MM.1S (cell line): ENCODE measurements around the gene ZFP36L1.

Experiments used
- DNase-seq: peaks from one replicate; pipeline ENCODE4 v3.0.0-alpha.2; 2015
- H2AFZ ChIP-seq: fragments of 300-600 bp; sonication (generic); 2 replicates; pipeline ENCODE4 v1.6.0; 2016; ENCODE audit warnings: antibody characterized with exemption, low read length
- H3F3A ChIP-seq: fragments of 300-600 bp; sonication (generic); 2 replicates; pipeline ENCODE4 v1.6.1; 2016; ENCODE audit warnings: mild to moderate bottlenecking, antibody characterized with exemption, low read length, moderate library complexity, mixed read lengths; ENCODE audit not compliant: insufficient read depth
- H3K27ac ChIP-seq: fragments of 300-600 bp; sonication (generic); 2 replicates; pipeline ENCODE4 v1.5.1; 2016; ENCODE audit warnings: mild to moderate bottlenecking, low read length
- H3K27me3 ChIP-seq: fragments of 300-600 bp; sonication (generic); replicated peaks from 2 replicates; pipeline ENCODE4 v1.6.0; 2016; ENCODE audit warnings: low read length; ENCODE audit not compliant: insufficient read depth
- H3K36me3 ChIP-seq: fragments of 300-600 bp; sonication (generic); replicated peaks from 2 replicates; pipeline ENCODE4 v1.6.1; 2016; ENCODE audit warnings: mild to moderate bottlenecking, low read length, mixed read lengths; ENCODE audit not compliant: insufficient read depth
- H3K4me1 ChIP-seq: fragments of 300-600 bp; sonication (generic); 2 replicates; pipeline ENCODE4 v1.6.1; 2016; ENCODE audit warnings: low read length, mixed read lengths
- H3K4me2 ChIP-seq: fragments of 300-600 bp; sonication (generic); 2 replicates; pipeline ENCODE4 v1.6.0; 2016; ENCODE audit warnings: low read depth, low read length
- H3K4me3 ChIP-seq: fragments of 300-600 bp; sonication (generic); 2 replicates; pipeline ENCODE4 v1.5.1; 2016; ENCODE audit warnings: low read length, mixed read lengths
- H3K79me2 ChIP-seq: fragments of 300-600 bp; sonication (generic); 2 replicates; pipeline ENCODE4 v1.6.1; 2016; ENCODE audit warnings: mixed run types, low read length, mixed read lengths
- H3K9ac ChIP-seq: fragments of 300-600 bp; sonication (generic); 2 replicates; pipeline ENCODE4 v1.6.1; 2016; ENCODE audit warnings: low read length, mixed read lengths
- H3K9me2 ChIP-seq: fragments of 300-600 bp; sonication (generic); replicated peaks from 2 replicates; pipeline ENCODE4 v1.6.1; 2016; ENCODE audit warnings: mild to moderate bottlenecking, low read length, mixed read lengths; ENCODE audit not compliant: insufficient read depth
- H3K9me3 ChIP-seq: fragments of 300-600 bp; sonication (generic); replicated peaks from 2 replicates; pipeline ENCODE4 v1.6.1; 2016; ENCODE audit warnings: mild to moderate bottlenecking, low read length, mixed read lengths; ENCODE audit not compliant: insufficient read depth
- H4K20me1 ChIP-seq: fragments of 300-600 bp; sonication (generic); 2 replicates; pipeline ENCODE4 v1.6.1; 2016; ENCODE audit warnings: mild to moderate bottlenecking, low read length, moderate library complexity, mixed read lengths; ENCODE audit not compliant: insufficient read depth
- EZH2 ChIP-seq: fragments of 300-600 bp; sonication (generic); optimal IDR thresholded peaks from 2 replicates; pipeline ENCODE3; 2017; ENCODE audit warnings: low read depth, mild to moderate bottlenecking, antibody characterized with exemption, low read length, mixed read lengths
- EZH2phosphoT487 ChIP-seq: fragments of 300-600 bp; sonication (generic); IDR thresholded peaks from 2 replicates; pipeline ENCODE4 v1.6.1; 2018; ENCODE audit warnings: antibody characterized with exemption, low read length
- TF ChIP-seq, protein P1 (sequence below): fragments of 300-600 bp; sonication (generic); IDR thresholded peaks from 2 replicates; pipeline ENCODE4 v1.5.1; 2016; ENCODE audit warnings: antibody characterized with exemption, low read length, mixed read lengths

Gene ZFP36L1

DNA sequence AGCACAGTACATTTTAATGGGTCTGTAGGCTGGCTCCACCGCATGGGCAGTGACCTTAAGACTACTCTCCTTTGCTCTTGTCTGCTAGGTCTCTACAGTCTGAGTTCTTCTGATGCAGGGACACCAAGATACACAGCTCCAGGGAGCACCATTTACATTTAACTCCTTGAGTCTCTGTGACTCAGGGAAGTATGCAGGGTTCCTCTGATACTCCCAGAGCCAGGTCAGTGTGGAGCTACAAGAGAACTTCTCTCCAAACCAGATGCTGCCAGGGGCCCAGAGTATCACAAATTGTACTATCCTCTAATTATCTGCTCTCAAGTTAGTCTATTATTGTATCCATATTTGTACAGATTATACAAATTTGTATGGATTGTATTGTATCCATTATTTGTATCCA is 15.2 kb downstream of the ZFP36L1 start:
- DNase-seq, result no peak
- no peak overlapping the region for H2AFZ ChIP-seq
- H3K4me3 ChIP-seq, result no peak overlapping the region
- H3K4me1 ChIP-seq, result no peaks in the 10 kb centered on the region
- TF ChIP-seq EZH2, result no peak
- TF ChIP-seq, protein P1, sequence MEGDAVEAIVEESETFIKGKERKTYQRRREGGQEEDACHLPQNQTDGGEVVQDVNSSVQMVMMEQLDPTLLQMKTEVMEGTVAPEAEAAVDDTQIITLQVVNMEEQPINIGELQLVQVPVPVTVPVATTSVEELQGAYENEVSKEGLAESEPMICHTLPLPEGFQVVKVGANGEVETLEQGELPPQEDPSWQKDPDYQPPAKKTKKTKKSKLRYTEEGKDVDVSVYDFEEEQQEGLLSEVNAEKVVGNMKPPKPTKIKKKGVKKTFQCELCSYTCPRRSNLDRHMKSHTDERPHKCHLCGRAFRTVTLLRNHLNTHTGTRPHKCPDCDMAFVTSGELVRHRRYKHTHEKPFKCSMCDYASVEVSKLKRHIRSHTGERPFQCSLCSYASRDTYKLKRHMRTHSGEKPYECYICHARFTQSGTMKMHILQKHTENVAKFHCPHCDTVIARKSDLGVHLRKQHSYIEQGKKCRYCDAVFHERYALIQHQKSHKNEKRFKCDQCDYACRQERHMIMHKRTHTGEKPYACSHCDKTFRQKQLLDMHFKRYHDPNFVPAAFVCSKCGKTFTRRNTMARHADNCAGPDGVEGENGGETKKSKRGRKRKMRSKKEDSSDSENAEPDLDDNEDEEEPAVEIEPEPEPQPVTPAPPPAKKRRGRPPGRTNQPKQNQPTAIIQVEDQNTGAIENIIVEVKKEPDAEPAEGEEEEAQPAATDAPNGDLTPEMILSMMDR, result no peak
- TF ChIP-seq EZH2phosphoT487, result no peak
- H3K27ac ChIP-seq, result no peak overlapping the region
- H3K9me2 ChIP-seq, result no peaks in the 10 kb centered on the region
- no peak overlapping the region for H3K4me2 ChIP-seq
- no peaks in the 10 kb centered on the region for H4K20me1 ChIP-seq
- H3K27me3 ChIP-seq, result no peaks in the 10 kb centered on the region
- no peaks in the 10 kb centered on the region for H3K9me3 ChIP-seq
- no peaks in the 10 kb centered on the region for H3K36me3 ChIP-seq
- H3K9ac ChIP-seq, result no peak overlapping the region
- H3F3A ChIP-seq, result no peaks in the 10 kb centered on the region
- no peaks in the 10 kb centered on the region for H3K79me2 ChIP-seq

DNA sequence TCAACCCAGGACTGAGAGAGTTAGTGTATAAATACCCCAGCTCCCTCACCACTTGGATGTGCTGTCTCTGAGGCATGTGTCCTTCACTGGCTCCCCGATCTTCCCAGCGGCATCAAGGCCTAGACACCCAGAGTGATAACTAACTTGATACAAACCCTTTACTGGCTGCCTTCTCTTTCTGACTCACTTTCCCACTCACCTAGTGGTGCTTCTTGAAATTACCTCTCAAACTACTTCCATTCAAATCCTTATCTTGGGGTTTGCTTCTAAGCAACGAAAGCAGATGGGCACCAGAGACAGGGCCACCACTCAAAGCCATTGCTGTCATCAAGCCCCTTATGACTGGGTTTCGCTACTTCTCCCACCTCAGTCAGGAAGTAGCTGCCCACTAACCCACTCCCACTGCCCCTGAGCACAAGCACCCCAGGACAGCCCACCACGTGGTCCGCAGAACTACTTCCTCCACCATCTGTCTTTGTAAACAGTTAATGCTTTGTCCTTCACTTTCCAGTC is 17.2 kb downstream of the ZFP36L1 start:
- H3K27ac ChIP-seq, result no peak overlapping the region
- H3K9me2 ChIP-seq, result no peaks in the 10 kb centered on the region
- H2AFZ ChIP-seq, result no peak overlapping the region
- no peaks in the 10 kb centered on the region for H3K36me3 ChIP-seq
- H3K79me2 ChIP-seq, result no peaks in the 10 kb centered on the region
- H3F3A ChIP-seq, result no peaks in the 10 kb centered on the region
- H3K4me2 ChIP-seq, result no peak overlapping the region
- H3K9me3 ChIP-seq, result no peaks in the 10 kb centered on the region
- no peak overlapping the region for H3K4me3 ChIP-seq
- no peaks in the 10 kb centered on the region for H3K4me1 ChIP-seq
- TF ChIP-seq EZH2 (no peak), EZH2phosphoT487 (no peak)
- TF ChIP-seq, protein P1, result 0 out of 2 replicates have a peak, but pooled peaks have one; percentile 5
- H3K27me3 ChIP-seq, result no peaks in the 10 kb centered on the region
- DNase-seq, result no peak
- H4K20me1 ChIP-seq, result no peaks in the 10 kb centered on the region
- H3K9ac ChIP-seq, result no peak overlapping the region

DNA sequence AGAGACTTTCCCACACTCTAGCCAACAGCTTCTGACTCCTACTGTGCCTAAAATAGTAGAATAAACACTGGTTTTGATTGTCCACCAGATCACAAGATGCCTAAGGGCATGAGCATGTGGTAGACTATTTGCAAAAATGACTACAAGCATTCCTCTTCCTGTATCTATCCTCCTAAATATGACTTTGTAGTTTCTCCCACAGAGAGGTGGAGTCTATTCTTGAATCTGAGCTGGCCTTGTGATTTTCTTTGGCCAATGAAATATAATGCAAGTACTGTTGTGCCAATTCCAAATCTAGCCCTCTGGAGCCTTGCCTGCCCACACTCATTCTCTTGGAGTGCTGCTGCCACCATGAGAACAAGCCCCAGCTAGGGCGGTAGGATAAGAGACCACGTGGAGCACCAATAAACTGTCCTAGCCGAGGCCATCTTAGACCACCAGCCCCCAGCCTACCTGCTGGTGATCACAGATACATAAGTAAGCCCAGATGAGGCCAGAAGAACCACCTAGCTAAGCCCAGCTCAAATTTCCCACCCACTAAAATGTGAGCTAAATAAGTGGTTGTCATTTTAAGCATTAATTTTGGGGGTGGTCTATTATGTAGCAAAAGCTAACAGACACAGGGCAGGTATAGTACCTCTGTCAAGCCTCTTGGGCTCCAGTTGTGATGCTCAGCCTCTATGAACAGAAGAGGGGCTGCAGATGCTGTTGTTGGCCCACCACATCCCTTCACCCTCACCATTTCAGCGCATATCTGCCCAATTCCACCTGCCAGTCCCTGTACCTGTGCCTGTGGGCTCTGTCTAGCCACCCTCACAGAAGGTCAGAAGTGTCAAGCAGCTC is 17.9 kb downstream of the ZFP36L1 start:
- H3K9ac ChIP-seq, result no peak overlapping the region
- H3K9me2 ChIP-seq, result no peaks in the 10 kb centered on the region
- no peaks in the 10 kb centered on the region for H3K79me2 ChIP-seq
- no peaks in the 10 kb centered on the region for H4K20me1 ChIP-seq
- no peak overlapping the region for H3K4me2 ChIP-seq
- no peaks in the 10 kb centered on the region for H3K9me3 ChIP-seq
- H3F3A ChIP-seq, result no peaks in the 10 kb centered on the region
- no peak overlapping the region for H3K27ac ChIP-seq
- H3K4me3 ChIP-seq, result no peak overlapping the region
- no peaks in the 10 kb centered on the region for H3K4me1 ChIP-seq
- H3K27me3 ChIP-seq, result no peaks in the 10 kb centered on the region
- DNase-seq, result no peak
- TF ChIP-seq EZH2, result no peak
- H3K36me3 ChIP-seq, result no peaks in the 10 kb centered on the region
- H2AFZ ChIP-seq, result no peak overlapping the region
